Keratinocyte (primary cell): ENCODE results near the gene PLEKHB2. TPM values are rescaled to one million over a fixed set of nuclear protein-coding genes. Genes with fewer than 3 reads are reported as not detected.

Experiments
- DNase-seq: peaks from one replicate; pipeline ENCODE4 v3.0.0-alpha.2; 2011; ENCODE audit warnings: low read depth, missing footprints, low spot score
- FAIRE-seq: peaks from 2 replicates; lab custom pipeline; 2011; peaks lifted over from hg19 to GRCh38; lab: Jason Lieb, UNC
- H2AFZ ChIP-seq: 2 replicates; pipeline ENCODE4 v1.6.0; 2012; ENCODE audit warnings: low read length, control low read depth, inconsistent platforms; ENCODE audit not compliant: control insufficient read depth
- H3K27ac ChIP-seq: 2 replicates; pipeline ENCODE4 v1.5.1; 2011; ENCODE audit warnings: low read length; ENCODE audit not compliant: control insufficient read depth, insufficient read depth
- H3K27me3 ChIP-seq: 3 replicates; pipeline ENCODE4 v1.6.0; 2011; ENCODE audit warnings: low read length; ENCODE audit not compliant: control insufficient read depth, insufficient read depth; ENCODE audit errors: extremely low read depth
- H3K36me3 ChIP-seq, 2 experiments: 2 replicates in 1 of 2; 3 replicates in 1 of 2; pipeline ENCODE4 v1.5.1; 2011; ENCODE audit warnings: low read length in 2 of 2, mild to moderate bottlenecking in 1 of 2; ENCODE audit not compliant: control insufficient read depth in 2 of 2, insufficient read depth in 2 of 2; ENCODE audit errors: extremely low read depth in 1 of 2
- H3K4me1 ChIP-seq: 3 replicates; pipeline ENCODE4 v1.5.1; 2011; ENCODE audit warnings: low read length; ENCODE audit not compliant: control insufficient read depth, insufficient read depth; ENCODE audit errors: extremely low read depth
- H3K4me2 ChIP-seq: 3 replicates; pipeline ENCODE4 v1.6.0; 2011; ENCODE audit warnings: low read depth, low read length; ENCODE audit not compliant: control insufficient read depth, insufficient read depth; ENCODE audit errors: extremely low read depth
- H3K4me3 ChIP-seq, 3 experiments: fragments of 200-600 bp in 1 of 3; sonication (generic) in 1 of 3; 2 replicates in 2 of 3; 3 replicates in 1 of 3; pipeline ENCODE4 v1.5.1; 2011 to 2016; ENCODE audit warnings: low read length in 3 of 3, mild to moderate bottlenecking in 3 of 3, control low read depth in 2 of 3, inconsistent platforms in 1 of 3, low read depth in 1 of 3, mixed read lengths in 1 of 3, mixed run types in 1 of 3, moderate library complexity in 1 of 3; ENCODE audit not compliant: control insufficient read depth in 2 of 3, insufficient read depth in 2 of 3; ENCODE audit errors: extremely low read depth in 1 of 3
- H3K79me2 ChIP-seq: 2 replicates; pipeline ENCODE4 v1.6.0; 2012; ENCODE audit warnings: low read length; ENCODE audit not compliant: control insufficient read depth, insufficient read depth
- H3K9ac ChIP-seq: 3 replicates; pipeline ENCODE4 v1.6.0; 2011; ENCODE audit warnings: low read length; ENCODE audit not compliant: control insufficient read depth, insufficient read depth; ENCODE audit errors: extremely low read depth
- H3K9me1 ChIP-seq: 3 replicates; pipeline ENCODE4 v1.6.0; 2011; ENCODE audit warnings: low read length; ENCODE audit not compliant: control insufficient read depth, insufficient read depth; ENCODE audit errors: extremely low read depth
- H3K9me3 ChIP-seq: 2 replicates; pipeline ENCODE4 v1.5.1; 2012; ENCODE audit warnings: low read depth, low read length; ENCODE audit not compliant: control insufficient read depth
- H4K20me1 ChIP-seq: 3 replicates; pipeline ENCODE4 v1.6.0; 2011; ENCODE audit warnings: low read length; ENCODE audit not compliant: control insufficient read depth, insufficient read depth; ENCODE audit errors: extremely low read depth
- EZH2 ChIP-seq: IDR thresholded peaks from one replicate; pipeline ENCODE4 v1.6.1; 2012; ENCODE audit warnings: inconsistent platforms, mild to moderate bottlenecking, low read length, moderate library complexity
- dilution Hi-C: fragments of 300-500 bp; cut with MboI; formaldehyde crosslinking; loops from one replicate; pipeline ENCODE4 v1.7.0; 2020; ENCODE audit warnings: low sequenced_read_pairs; ENCODE audit not compliant: extremely low pct_ligation_motif_present
- polyA plus RNA-seq, 5 experiments: library from polyadenylated mRNA; depleted of rRNA in 3 of 5; stranded (reverse) in 3 of 5; stranded (forward) in 1 of 5; unstranded in 1 of 5; fragments of >200 nt; gene quantifications; 1 replicate in 1 of 5; 2 replicates in 3 of 5; 3 replicates in 1 of 5; pipeline versions ENCODE4 v1.2.1 to v1.2.3, GENCODE V29; 2011 to 2012; ENCODE audit warnings: missing spikeins in 2 of 5, low read depth in 1 of 5, low replicate concordance in 1 of 5
- TF ChIP-seq, protein P1 (sequence below), 3 experiments: IDR thresholded peaks in 1 of 3; conservative IDR thresholded peaks in 1 of 3; optimal IDR thresholded peaks in 1 of 3; 2 replicates in 2 of 3; 3 replicates in 1 of 3; pipeline versions ENCODE3 to v1.5.1; 2011; ENCODE audit warnings: low read length in 3 of 3, mild to moderate bottlenecking in 3 of 3, moderate library complexity in 2 of 3, control low read depth in 1 of 3, inconsistent platforms in 1 of 3; ENCODE audit not compliant: insufficient read depth in 2 of 3; ENCODE audit errors: extremely low read depth in 1 of 3

PLEKHB2 gene
- polyA plus RNA-seq, 1 donor (not counting 4 experiments of a cell fraction or from before 2014, with no cell fraction given) = 77.0 TPM

DNA sequence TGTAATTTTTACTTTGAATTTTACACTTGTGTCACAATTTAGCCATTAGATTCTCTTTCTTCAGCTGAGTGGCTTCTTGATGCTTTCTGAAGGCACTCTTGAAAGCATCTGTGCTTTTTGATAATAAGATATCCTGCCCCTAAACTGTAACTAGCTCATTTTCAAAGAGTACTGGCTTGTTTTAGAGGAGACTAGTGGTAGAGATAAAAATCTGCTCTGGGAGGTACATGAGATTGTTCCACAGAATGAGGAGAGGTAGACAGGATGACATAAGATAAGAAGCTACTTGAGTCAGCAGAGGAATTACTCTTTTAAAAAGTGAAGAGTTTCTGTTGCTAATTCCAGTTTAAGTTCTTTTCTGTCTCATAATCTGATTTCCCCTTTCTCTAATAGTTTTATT, 10.6 kb downstream of the PLEKHB2 start:
- peaks cover 82% of the 10 kb centered on the region for H3K79me2 ChIP-seq
- no peaks in the 10 kb centered on the region for H3K9me3 ChIP-seq
- no peaks in the 10 kb centered on the region for H4K20me1 ChIP-seq
- H3K9me1 ChIP-seq = no peaks in the 10 kb centered on the region
- H3K4me2 ChIP-seq = no peak overlapping the region
- no peak overlapping the region for H3K9ac ChIP-seq
- dilution Hi-C loops = no loop called here
- DNase-seq = no peak
- H3K4me1 ChIP-seq = no peaks in the 10 kb centered on the region
- TF ChIP-seq, protein P1, sequence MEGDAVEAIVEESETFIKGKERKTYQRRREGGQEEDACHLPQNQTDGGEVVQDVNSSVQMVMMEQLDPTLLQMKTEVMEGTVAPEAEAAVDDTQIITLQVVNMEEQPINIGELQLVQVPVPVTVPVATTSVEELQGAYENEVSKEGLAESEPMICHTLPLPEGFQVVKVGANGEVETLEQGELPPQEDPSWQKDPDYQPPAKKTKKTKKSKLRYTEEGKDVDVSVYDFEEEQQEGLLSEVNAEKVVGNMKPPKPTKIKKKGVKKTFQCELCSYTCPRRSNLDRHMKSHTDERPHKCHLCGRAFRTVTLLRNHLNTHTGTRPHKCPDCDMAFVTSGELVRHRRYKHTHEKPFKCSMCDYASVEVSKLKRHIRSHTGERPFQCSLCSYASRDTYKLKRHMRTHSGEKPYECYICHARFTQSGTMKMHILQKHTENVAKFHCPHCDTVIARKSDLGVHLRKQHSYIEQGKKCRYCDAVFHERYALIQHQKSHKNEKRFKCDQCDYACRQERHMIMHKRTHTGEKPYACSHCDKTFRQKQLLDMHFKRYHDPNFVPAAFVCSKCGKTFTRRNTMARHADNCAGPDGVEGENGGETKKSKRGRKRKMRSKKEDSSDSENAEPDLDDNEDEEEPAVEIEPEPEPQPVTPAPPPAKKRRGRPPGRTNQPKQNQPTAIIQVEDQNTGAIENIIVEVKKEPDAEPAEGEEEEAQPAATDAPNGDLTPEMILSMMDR (optimal IDR thresholded peaks at IDR 0.05 in 1 of 3, IDR thresholded peaks at IDR 0.05 in 1 of 3, conservative IDR thresholded peaks at IDR 0.05 in 1 of 3; ENCODE audit: extremely low read depth in 1 of 3, insufficient read depth in 2 of 3, low read length in 3 of 3) = no peak
- no peak for TF ChIP-seq EZH2
- H3K4me3 ChIP-seq = no peak overlapping the region
- no peak overlapping the region for H2AFZ ChIP-seq
- no peak for FAIRE-seq
- H3K36me3 ChIP-seq = peaks cover 3 to 6% of the 10 kb centered on the region in 2 experiments
- no peak overlapping the region for H3K27ac ChIP-seq
- no peaks in the 10 kb centered on the region for H3K27me3 ChIP-seq

DNA sequence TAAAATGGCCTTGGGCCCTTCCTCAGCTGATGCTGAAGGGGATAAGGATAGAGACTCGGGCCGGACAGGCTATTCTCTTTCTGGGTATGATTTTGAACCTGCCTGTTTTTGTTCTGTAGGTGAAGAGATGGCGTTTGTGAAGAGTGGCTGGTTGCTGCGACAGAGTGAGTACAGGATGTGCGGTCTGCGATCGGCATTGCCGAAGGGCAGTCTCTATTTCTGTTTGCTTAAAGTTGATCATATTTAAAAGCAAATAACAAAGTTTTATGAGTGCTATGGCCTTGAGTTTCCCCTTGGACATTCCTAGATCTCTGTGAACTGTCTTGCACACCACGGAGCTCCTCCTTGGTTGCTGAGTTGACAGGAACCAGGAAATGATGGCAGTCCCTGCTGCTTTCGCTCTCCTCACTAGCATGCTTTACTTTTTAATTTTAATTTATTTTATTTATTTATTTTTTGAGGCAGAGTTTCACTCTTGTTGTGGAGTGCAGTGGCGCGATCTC, 15.7 kb downstream of the PLEKHB2 start:
- Histone ChIP-seq H2AFZ (no peak overlapping the region), H3K79me2 (peaks cover 63% of the 10 kb centered on the region), H3K36me3 (peaks cover 15 to 19% of the 10 kb centered on the region in 2 experiments), H3K9me3 (no peaks in the 10 kb centered on the region), H3K27me3 (no peaks in the 10 kb centered on the region), H3K4me1 (no peaks in the 10 kb centered on the region), H3K9me1 (no peaks in the 10 kb centered on the region), H3K9ac (no peak overlapping the region), H4K20me1 (no peaks in the 10 kb centered on the region), H3K27ac (no peak overlapping the region), H3K4me2 (no peak overlapping the region), H3K4me3 (no peak overlapping the region)
- dilution Hi-C loops = no loop called here
- DNase-seq (no peak), FAIRE-seq (no peak)
- TF ChIP-seq, protein P1 (optimal IDR thresholded peaks at IDR 0.05 in 1 of 3, IDR thresholded peaks at IDR 0.05 in 1 of 3, conservative IDR thresholded peaks at IDR 0.05 in 1 of 3; ENCODE audit: extremely low read depth in 1 of 3, insufficient read depth in 2 of 3, low read length in 3 of 3) = no peak
